ENCODE data around the gene VRK3.

DNA sequence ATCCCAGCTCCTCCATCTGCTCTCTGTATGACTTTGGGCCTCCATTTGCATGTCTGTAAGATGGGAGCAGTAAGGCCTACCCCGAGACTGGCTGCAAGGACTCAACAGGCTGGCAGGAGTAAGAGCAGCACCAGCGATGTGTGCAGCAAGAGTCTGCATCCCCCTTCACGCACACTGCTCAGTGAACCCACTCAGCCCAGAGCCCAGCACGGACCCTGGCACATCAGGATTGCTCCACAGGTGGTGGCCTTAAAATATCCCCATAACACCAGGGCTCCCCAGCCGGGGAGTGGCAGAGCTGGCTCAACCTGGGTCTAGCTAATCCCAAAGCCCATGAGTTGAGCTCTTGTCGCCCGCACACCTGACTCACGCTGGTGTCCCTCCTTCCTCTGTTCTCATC lies 23.4 kb downstream of the VRK3 start:
- TF ChIP-seq TAF1 (IDR thresholded peaks at IDR 0.05; ENCODE audit: borderline replicate concordance, low read depth, low read length) (no peak), POLR2A (IDR thresholded peaks at IDR 0.05; ENCODE audit: low read depth, low read length) (no peak)
